Heart left ventricle (tissue), 13 donors: ENCODE measurements around the gene DYNLT5.

Experiments used
- CTCF ChIP-seq, 12 donors: fragments of 200-600 bp; sonication (generic) in 4 of 12; IDR thresholded peaks; one replicate each; pipeline versions ENCODE4 v1.5.0 to v1.8.0; 2018 to 2022; ENCODE audit warnings: antibody characterized with exemption in 12 of 12, mild to moderate bottlenecking in 5 of 12
- POLR2A ChIP-seq, 2 donors: fragments of 450-650 bp; IDR thresholded peaks; one replicate each; pipeline ENCODE4 v1.6.1; 2017; ENCODE audit warnings: antibody characterized with exemption in 2 of 2, mild to moderate bottlenecking in 2 of 2, moderate library complexity in 2 of 2
- donor health status: ischemic (EF 13 %, LVEDD 7.1; RV severe dilation, severe dysfunction).
- donor health status: DM: no; HTN: yes; CAD: no.
- donor health status: DM: no; HTN: no; CAD: no.
- donor health status: ischemic (EF 25% LVEDD 6.9; RV normal size, moderate dysfunction).
- donor health status: ischemic (EF 25% LVEDD 5.7; RV mildly dilated, moderate dysfunction).
- donor health status: ischemic (EF 35%, LVEDD 5.7; RV mildly dilated, moderate dysfunction).
- donor health status: nonischemic (EF 11% LVEDD 7.7; RV severe dilation, severe dysfunction).
- donor health status: DM: yes; HTN: yes; CAD: no.
- donor health status: PGD.
- donor health status: ischemic (EF 29% LVEDD 5.4; RV normal size, mild dysfunction).
- donor health status: nonischemic (EF 23%, LVEDD 6.1; RV moderate dilation, normal function).

GRCh38 chr1:66729119-66729518, 23.1 kb upstream of the DYNLT5 start:
- TF ChIP-seq CTCF (IDR thresholded peaks at IDR 0.05) (no peak), POLR2A (IDR thresholded peaks at IDR 0.05) (no peak)
